OCI-LY3 (cell line): ENCODE data around the gene FAAP100.

Experiments
- H2AFZ ChIP-seq: fragments of 200-600, 300-600 bp; shearing (Covaris generic); 2 replicates; pipeline ENCODE4 v1.6.0; 2014; ENCODE audit warnings: antibody characterized with exemption, low read depth, low read length
- H3K27ac ChIP-seq: fragments of 200-600, 300-600 bp; sonication (generic); 2 replicates; pipeline ENCODE4 v1.5.1; 2014; ENCODE audit warnings: mild to moderate bottlenecking, low read length, moderate library complexity, mixed read lengths
- H3K27me3 ChIP-seq: fragments of 200-600, 300-600 bp; sonication (generic); 2 replicates; pipeline ENCODE4 v1.6.1; 2014; ENCODE audit warnings: low read depth, low read length, mixed read lengths
- H3K36me3 ChIP-seq: fragments of 200-600, 300-600 bp; sonication (generic); replicated peaks from 2 replicates; pipeline ENCODE3; 2014; ENCODE audit warnings: low read depth, low read length, mixed read lengths
- H3K4me1 ChIP-seq: fragments of 300-600, 200-600 bp; sonication (generic); 2 replicates; pipeline ENCODE4 v1.6.1; 2014; ENCODE audit warnings: low read length, mixed read lengths
- H3K4me2 ChIP-seq: fragments of 200-600, 300-600 bp; sonication (generic); 2 replicates; pipeline ENCODE4 v1.6.1; 2014; ENCODE audit warnings: low read length, mixed read lengths
- H3K4me3 ChIP-seq: fragments of 300-600, 200-600 bp; sonication (generic); 2 replicates; pipeline ENCODE4 v1.5.1; 2014; ENCODE audit warnings: antibody characterized with exemption, mild to moderate bottlenecking, low read length, moderate library complexity
- H3K79me2 ChIP-seq: fragments of 300-600, 200-600 bp; shearing (Covaris generic); 2 replicates; pipeline ENCODE4 v1.6.1; 2014; ENCODE audit warnings: mild to moderate bottlenecking, low read length, mixed read lengths
- H3K9ac ChIP-seq: fragments of 300-600, 200-600 bp; shearing (Covaris generic); 2 replicates; pipeline ENCODE4 v1.6.0; 2014; ENCODE audit warnings: mild to moderate bottlenecking, low read length, moderate library complexity
- H3K9me3 ChIP-seq: fragments of 200-600, 300-600 bp; shearing (Covaris generic); 2 replicates; pipeline ENCODE4 v1.6.1; 2014; ENCODE audit warnings: low read length, mixed read lengths; ENCODE audit not compliant: insufficient read depth
- H4K20me1 ChIP-seq: fragments of 200-600, 300-600 bp; sonication (generic); 2 replicates; pipeline ENCODE4 v1.6.1; 2016; ENCODE audit warnings: low read length, mixed read lengths; ENCODE audit not compliant: insufficient read depth
- EZH2phosphoT487 ChIP-seq: fragments of 200-600 bp; shearing (Covaris generic); IDR thresholded peaks from 2 replicates; pipeline ENCODE4 v1.6.1; 2018; ENCODE audit warnings: antibody characterized with exemption, mixed run types, low read depth
- TF ChIP-seq, protein P1 (sequence below): fragments of 200-600, 300-600 bp; sonication (generic); IDR thresholded peaks from 2 replicates; pipeline ENCODE4 v1.5.1; 2014; ENCODE audit warnings: antibody characterized with exemption, low read length, low read depth

FAAP100 gene

DNA sequence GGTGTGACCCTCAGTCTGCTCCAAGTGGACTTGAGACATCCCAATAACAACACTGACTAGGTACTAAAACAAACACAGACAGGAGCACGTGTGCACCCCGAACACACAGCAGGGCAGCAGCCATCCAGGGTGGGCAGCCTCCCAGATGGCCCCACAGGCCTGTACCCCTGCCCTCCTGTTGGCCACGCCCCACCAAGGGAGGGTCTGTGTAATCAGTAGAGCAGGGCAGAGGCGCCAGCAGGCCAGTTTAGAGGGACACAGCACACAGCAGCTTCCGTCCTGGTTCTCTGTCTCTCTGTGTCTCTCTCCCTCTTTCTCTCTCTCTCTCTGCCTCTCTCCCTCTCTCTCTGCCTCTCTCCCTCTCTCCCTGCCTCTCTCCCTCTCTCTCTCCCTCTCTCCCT, 61.0 kb downstream of the FAAP100 start:
- Histone ChIP-seq H3K27ac (no peak overlapping the region), H3K36me3 (no peaks in the 10 kb centered on the region), H3K79me2 (no peaks in the 10 kb centered on the region), H2AFZ (0 out of 2 replicates have a peak overlapping the region, but pooled peaks have one; percentile 39), H3K9ac (no peak overlapping the region), H3K9me3 (no peaks in the 10 kb centered on the region), H3K4me1 (peaks cover 4% of the 10 kb centered on the region; the same call in 1 of the 2 replicates), H3K27me3 (no peaks in the 10 kb centered on the region; the same call in 1 of the 2 replicates), H3K4me3 (no peak overlapping the region), H3K4me2 (0 out of 2 replicates have a peak overlapping the region, but pooled peaks have one; percentile 24), H4K20me1 (no peaks in the 10 kb centered on the region)
- TF ChIP-seq, protein P1, sequence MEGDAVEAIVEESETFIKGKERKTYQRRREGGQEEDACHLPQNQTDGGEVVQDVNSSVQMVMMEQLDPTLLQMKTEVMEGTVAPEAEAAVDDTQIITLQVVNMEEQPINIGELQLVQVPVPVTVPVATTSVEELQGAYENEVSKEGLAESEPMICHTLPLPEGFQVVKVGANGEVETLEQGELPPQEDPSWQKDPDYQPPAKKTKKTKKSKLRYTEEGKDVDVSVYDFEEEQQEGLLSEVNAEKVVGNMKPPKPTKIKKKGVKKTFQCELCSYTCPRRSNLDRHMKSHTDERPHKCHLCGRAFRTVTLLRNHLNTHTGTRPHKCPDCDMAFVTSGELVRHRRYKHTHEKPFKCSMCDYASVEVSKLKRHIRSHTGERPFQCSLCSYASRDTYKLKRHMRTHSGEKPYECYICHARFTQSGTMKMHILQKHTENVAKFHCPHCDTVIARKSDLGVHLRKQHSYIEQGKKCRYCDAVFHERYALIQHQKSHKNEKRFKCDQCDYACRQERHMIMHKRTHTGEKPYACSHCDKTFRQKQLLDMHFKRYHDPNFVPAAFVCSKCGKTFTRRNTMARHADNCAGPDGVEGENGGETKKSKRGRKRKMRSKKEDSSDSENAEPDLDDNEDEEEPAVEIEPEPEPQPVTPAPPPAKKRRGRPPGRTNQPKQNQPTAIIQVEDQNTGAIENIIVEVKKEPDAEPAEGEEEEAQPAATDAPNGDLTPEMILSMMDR = no peak
- no peak for TF ChIP-seq EZH2phosphoT487

- Histone ChIP-seq H3K4me3 (no peak overlapping the region), H2AFZ (no peak overlapping the region), H3K4me2 (no peak overlapping the region)
These were observed 61.9 kb downstream of the FAAP100 start for GRCh38 chr17:81489998-81490992.

More at GRCh38 chr17:81489998-81490992, 61.9 kb downstream of the FAAP100 start:
- TF ChIP-seq, protein P1 = no peak
- no peak for TF ChIP-seq EZH2phosphoT487
- Histone ChIP-seq H3K4me1 (peaks cover 4% of the 10 kb centered on the region; the same call in 1 of the 2 replicates), H3K9me3 (no peaks in the 10 kb centered on the region), H3K79me2 (no peaks in the 10 kb centered on the region), H4K20me1 (no peaks in the 10 kb centered on the region), H3K27ac (no peak overlapping the region), H3K27me3 (no peaks in the 10 kb centered on the region; the same call in 1 of the 2 replicates), H3K9ac (no peak overlapping the region), H3K36me3 (no peaks in the 10 kb centered on the region)
